HG02970 (cell line): ENCODE data around the gene NUFIP2.
"Not testable (repeated sequence)": the region's sequence is repeated elsewhere in the genome, so short reads cannot be mapped to it uniquely, and the experiment has no call there.

Experiments used
- ATAC-seq: cut with Tn5 transposase; IDR thresholded peaks from one replicate; pipeline ENCODE4 v1.9.1; 2021; ENCODE audit warnings: mild to moderate bottlenecking, moderate library complexity, moderate number of reproducible peaks; ENCODE audit not compliant: unreplicated experiment, low FRiP score

The NUFIP2 gene

DNA sequence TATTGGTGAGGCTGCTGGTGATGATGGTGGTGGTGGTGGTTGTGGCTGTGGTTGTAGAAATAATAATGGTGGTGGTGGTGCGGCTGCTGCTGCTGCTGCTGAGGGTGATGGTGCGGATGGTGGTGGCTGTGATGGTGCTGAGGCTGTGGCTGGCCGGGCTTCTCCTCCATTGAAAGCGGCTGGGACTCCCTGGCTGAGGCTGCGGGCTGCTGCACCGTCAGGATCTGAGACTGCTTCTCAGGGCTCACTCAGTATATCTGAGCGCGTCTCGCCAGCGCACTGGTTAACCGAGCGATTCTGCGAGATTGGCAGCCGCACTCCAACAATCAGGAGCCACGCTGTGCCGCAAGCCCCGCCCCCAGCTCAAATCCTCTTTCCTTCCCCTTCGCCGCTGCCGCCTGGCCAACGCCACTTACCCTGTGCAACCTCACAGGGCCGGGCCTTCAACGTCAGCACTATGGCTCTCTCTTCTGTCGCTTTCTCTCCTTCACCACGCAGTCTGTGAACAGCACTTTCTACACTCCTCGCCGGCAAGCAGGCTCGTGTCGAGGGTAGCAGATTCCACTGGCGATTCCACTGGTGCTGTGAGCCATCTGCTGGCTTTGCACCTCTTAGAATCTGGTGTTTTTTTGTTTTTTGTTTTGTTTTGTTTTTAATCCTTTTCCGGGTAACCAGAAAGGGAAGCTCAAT is at the start of gene NUFIP2:
Gene NUFIP2 (minus strand): TSS at position 259 of the 690 bp plus-strand sequence. CDS start 89 bp downstream, at position 170.
- peak; percentile 82 for ATAC-seq

DNA sequence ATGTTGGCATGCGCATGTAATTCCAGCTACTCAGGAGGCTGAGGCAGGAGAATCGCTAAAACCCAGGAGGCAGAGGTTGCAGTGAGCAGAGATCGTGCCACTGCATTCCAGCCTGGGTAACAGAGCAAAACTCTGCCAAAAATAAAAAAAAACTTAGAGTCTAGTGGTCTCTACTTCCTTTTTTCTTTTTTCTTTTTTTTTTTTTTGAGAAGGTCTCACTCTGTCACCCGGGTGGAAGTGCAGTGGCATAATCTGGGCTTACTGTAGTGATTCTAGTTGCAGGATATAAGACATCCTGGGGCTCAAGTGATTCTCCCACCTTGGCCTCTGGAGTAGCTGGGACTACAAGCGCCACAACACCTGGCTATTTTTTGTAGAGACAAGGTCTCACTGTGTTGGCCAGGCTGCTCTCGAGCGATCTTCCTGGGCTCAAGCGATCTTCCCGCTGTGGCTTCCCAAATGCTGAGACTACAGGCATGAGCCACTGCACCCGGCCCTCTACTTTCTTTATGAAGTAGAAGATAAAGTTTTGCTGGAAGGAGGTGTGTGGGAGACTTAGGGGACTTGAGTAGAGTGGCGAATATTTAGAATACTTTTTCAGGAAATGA is 48.3 kb upstream of the NUFIP2 start:
- ATAC-seq = no peak

GRCh38 chr17:29341726-29342125 is 47.8 kb upstream of the NUFIP2 start:
- ATAC-seq = no peak

DNA sequence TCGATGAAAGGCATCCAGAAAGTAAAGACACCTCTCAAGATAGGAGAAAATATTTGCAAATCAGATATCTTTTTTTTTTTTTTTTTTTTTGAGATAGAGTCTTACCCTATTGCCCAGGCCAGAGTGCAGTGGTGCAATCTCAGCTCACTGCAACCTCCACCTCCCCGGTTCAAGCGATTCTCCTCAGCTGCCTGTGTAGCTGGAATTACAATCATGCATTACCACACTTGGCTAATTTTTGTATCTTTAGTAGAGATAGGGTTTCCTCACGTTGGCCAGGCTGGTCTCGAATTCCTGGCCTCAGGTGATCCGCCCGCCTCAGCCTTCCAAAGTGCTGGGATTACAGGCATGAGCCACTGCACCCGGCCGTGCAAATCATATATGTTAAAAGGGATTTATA is 45.1 kb upstream of the NUFIP2 start:
- ATAC-seq = not testable (repeated sequence)

GRCh38 chr17:29331708-29332085 is 37.7 kb upstream of the NUFIP2 start:
- no peak for ATAC-seq

DNA sequence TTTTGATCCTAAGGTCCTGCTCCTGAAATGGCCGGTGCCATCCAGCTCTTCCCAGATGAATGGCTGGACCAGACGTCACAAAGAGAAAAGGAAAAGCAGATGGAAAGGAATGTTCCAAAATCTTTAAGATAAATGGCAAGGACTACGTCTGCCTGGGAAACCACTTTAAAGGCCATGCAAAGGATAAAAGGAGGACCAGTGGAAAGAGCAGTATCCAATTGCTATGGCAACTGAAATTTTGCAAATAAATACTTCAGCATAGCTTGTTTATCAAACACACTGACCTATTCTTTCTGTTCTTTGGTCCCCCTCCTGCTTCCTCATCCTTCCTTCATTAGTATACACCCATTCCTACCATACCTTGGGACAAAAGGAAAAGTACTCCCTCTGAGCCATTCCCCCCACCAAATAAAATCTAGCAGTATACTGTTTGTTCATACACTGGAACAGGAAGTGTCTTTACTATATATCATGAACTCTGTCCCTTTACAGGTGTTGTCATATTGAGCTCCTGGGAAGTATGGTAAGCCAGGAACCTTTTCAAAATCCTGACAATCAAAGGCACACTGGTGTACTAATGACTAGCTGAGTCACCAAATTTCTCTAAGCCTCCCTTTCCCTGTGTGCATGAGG is 37.2 kb upstream of the NUFIP2 start:
- ATAC-seq = no peak

GRCh38 chr17:29327412-29327811 is 33.5 kb upstream of the NUFIP2 start:
- no peak for ATAC-seq

GRCh38 chr17:29326023-29326813 is 32.3 kb upstream of the NUFIP2 start:
- no peak for ATAC-seq

DNA sequence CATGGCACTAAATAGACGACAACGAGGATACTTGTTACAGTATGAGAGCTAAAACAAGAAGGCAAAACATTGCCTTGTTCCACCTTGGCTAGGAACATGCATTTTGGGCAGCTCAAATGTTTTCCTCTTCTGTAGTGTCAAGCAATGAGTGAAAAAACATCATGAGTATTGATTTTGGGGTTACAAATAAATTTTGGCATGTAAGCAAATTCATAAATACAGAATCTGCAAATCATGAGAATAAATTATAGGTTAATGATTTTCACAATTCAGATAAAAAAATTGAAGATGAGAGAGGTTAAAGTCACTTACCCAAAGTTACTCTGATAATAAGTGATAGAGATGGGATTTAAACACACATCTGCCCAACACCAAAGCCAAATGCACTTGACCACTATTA is 28.4 kb upstream of the NUFIP2 start:
- ATAC-seq = no peak

DNA sequence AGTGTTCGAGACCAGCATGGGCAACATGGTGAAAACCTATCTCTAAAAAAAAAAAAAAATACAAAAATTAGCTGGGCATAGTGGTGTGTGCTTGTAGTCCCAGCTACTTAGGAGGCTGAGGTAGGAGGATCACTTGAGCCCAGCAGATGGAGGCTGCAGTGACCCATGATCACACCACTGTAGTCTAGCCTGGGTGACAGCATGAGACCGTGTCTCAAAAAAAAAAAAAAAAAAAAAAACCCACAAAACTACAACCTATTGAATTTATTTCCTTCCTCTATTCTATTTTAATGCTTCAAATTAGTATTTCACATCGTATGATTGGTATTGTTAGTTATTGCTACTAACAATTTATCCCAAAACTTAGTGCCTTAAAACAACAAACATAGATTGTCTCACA is 9.4 kb upstream of the NUFIP2 start:
- no peak for ATAC-seq

DNA sequence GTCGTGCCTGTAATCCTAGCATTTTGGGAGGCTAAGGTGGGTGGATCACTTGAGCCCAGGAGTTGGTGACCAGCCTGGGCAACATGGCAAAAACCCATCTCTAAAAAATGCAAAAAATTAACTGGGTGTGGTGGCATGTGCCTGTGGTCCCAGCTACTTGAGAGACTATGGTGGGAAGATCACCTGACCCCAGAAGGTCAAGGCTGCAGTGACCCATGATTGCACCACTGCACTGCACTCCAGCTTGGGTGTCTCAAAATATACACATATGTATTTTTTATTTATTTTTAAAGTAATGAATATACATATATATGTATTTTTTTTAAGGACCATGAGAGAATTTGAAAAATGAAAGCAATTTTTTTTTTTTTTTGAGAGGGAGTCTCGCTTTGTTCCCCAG is 5.1 kb upstream of the NUFIP2 start:
- ATAC-seq = no peak

DNA sequence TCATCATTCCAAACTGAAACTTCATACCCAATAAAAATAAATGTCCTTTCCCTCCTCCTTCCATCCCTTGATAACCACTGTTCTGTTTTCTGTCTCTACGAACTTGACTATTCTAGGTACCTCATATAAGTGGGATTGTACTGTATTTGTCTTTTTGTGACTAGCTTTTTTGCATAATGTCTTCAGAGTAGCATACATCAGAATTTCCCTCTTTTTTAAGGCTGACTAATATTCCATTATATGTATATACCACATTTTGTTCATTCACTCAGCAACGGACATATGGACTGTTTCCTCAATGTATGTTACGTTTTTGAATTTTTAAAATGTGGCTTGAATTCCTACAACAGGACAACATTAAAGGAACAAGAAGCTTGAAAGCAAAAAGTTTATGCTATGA is 1.5 kb upstream of the NUFIP2 start:
- no peak for ATAC-seq

DNA sequence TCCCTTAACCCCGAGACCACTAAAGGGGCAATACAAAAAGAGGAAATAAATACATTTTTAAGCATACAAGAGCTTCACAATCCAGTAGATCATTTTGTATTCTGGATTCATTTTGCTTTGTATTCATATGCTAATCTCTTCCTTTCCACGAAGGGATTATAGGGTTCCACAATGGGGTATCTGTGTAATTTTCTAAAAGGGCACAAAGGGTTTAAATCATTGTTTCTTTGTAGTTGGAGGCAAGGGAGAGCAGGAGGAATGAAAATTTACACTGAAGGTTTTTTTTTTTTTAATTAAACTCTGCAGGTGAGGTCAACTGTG is 592 bp upstream of the NUFIP2 start:
- no peak for ATAC-seq

- no peak for ATAC-seq
Observed at GRCh38 chr17:29292992-29293889, 707 bp downstream of the NUFIP2 start.

- no peak for ATAC-seq
Observed at GRCh38 chr17:29292071-29292991, 1.6 kb downstream of the NUFIP2 start.

DNA sequence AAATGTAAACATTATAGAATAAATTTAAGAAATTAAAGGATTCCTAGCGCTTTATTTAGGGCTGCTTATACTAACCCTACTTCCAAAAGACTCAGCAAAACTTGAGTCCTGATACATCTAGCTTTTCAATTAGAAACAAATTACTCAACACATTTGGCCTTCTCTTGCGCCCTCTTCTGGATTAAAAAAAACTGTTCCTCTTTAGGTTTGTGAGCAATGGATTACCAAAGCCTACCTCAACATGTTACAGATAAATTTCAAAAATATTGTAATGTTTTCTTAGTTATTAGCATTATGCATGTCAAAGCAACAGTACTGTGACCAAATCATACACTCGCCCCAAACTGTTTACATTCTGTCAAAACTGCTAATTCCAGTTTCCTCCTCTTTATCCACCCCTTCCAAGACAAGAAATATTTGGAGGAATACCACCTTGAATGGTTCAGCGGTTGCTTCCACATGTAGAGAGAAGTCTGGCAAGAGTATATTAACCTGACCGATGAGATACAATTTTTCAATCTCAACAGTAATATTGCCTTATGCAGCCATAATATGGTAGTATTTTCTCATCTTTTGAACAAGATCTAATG is 2.7 kb downstream of the NUFIP2 start:
- ATAC-seq = no peak

GRCh38 chr17:29289852-29290251 is 4.1 kb downstream of the NUFIP2 start:
- ATAC-seq = no peak

- no peak for ATAC-seq
Observed at GRCh38 chr17:29283961-29284360, 10.0 kb downstream of the NUFIP2 start.

GRCh38 chr17:29283496-29283895 is 10.5 kb downstream of the NUFIP2 start:
- ATAC-seq = no peak
